ENCODE data around the gene TTC9. TPM values are rescaled to one million over a fixed set of nuclear protein-coding genes. Genes with fewer than 3 reads are reported as not detected.
A peak's percentile ranks its signal among the peaks of the same experiment; 100 is the strongest.

Gene TTC9
- total RNA-seq, 1 donor from 2014 or later = 8.6 TPM

- TF ChIP-seq CTCF (IDR thresholded peaks at IDR 0.05; ENCODE audit: partially characterized antibody, unreplicated experiment) = no peak
Observed at GRCh38 chr14:70709726-70710382, 68.1 kb downstream of the TTC9 start.

GRCh38 chr14:70711451-70711850, 69.7 kb downstream of the TTC9 start:
- peaks cover 4% of the 10 kb centered on the region for H3K27me3 Mint-ChIP-seq (ENCODE audit: unreplicated experiment)
- no peak overlapping the region for H3K4me3 Mint-ChIP-seq (ENCODE audit: unreplicated experiment)
- H3K27ac Mint-ChIP-seq (ENCODE audit: unreplicated experiment) = no peak overlapping the region
- no peak for DNase-seq
- TF ChIP-seq CTCF (IDR thresholded peaks at IDR 0.05; ENCODE audit: partially characterized antibody, unreplicated experiment) = no peak
- no peaks in the 10 kb centered on the region for H3K9me3 Mint-ChIP-seq (ENCODE audit: unreplicated experiment)
- no peaks in the 10 kb centered on the region for H3K36me3 Mint-ChIP-seq (ENCODE audit: unreplicated experiment)
- H3K4me1 Mint-ChIP-seq (ENCODE audit: low read depth, unreplicated experiment) = no peaks in the 10 kb centered on the region

More at GRCh38 chr14:70709726-70710382, 68.1 kb downstream of the TTC9 start:
- H3K36me3 Mint-ChIP-seq (ENCODE audit: unreplicated experiment) = peaks cover 4% of the 10 kb centered on the region
- H3K4me1 Mint-ChIP-seq (ENCODE audit: low read depth, unreplicated experiment) = no peaks in the 10 kb centered on the region
- no peak for DNase-seq
- H3K4me3 Mint-ChIP-seq (ENCODE audit: unreplicated experiment) = no peak overlapping the region
- no peak overlapping the region for H3K27ac Mint-ChIP-seq (ENCODE audit: unreplicated experiment)
- H3K9me3 Mint-ChIP-seq (ENCODE audit: unreplicated experiment) = no peaks in the 10 kb centered on the region
- peaks cover 4% of the 10 kb centered on the region for H3K27me3 Mint-ChIP-seq (ENCODE audit: unreplicated experiment)

GRCh38 chr14:70713096-70713495, 71.4 kb downstream of the TTC9 start:
- Mint-ChIP-seq H3K27ac (ENCODE audit: unreplicated experiment) (no peak overlapping the region), H3K27me3 (ENCODE audit: unreplicated experiment) (peaks cover 4% of the 10 kb centered on the region), H3K36me3 (ENCODE audit: unreplicated experiment) (no peaks in the 10 kb centered on the region), H3K4me3 (ENCODE audit: unreplicated experiment) (no peak overlapping the region), H3K9me3 (ENCODE audit: unreplicated experiment) (peaks cover under 1% of the 10 kb centered on the region), H3K4me1 (ENCODE audit: low read depth, unreplicated experiment) (peaks cover 7% of the 10 kb centered on the region)
- TF ChIP-seq CTCF (IDR thresholded peaks at IDR 0.05; ENCODE audit: partially characterized antibody, unreplicated experiment) = no peak
- DNase-seq = no peak

GRCh38 chr14:70713511-70713916, 71.8 kb downstream of the TTC9 start:
- Mint-ChIP-seq H3K4me3 (ENCODE audit: unreplicated experiment) (no peak overlapping the region), H3K9me3 (ENCODE audit: unreplicated experiment) (peaks cover 2% of the 10 kb centered on the region), H3K27me3 (ENCODE audit: unreplicated experiment) (peaks cover 4% of the 10 kb centered on the region), H3K27ac (ENCODE audit: unreplicated experiment) (no peak overlapping the region), H3K36me3 (ENCODE audit: unreplicated experiment) (no peaks in the 10 kb centered on the region), H3K4me1 (ENCODE audit: low read depth, unreplicated experiment) (peaks cover 7% of the 10 kb centered on the region)
- no peak for TF ChIP-seq CTCF (IDR thresholded peaks at IDR 0.05; ENCODE audit: partially characterized antibody, unreplicated experiment)
- no peak for DNase-seq

GRCh38 chr14:70714055-70714550, 72.4 kb downstream of the TTC9 start:
- Mint-ChIP-seq H3K27me3 (ENCODE audit: unreplicated experiment) (peaks cover 4% of the 10 kb centered on the region), H3K27ac (ENCODE audit: unreplicated experiment) (no peak overlapping the region), H3K4me3 (ENCODE audit: unreplicated experiment) (no peak overlapping the region), H3K36me3 (ENCODE audit: unreplicated experiment) (no peaks in the 10 kb centered on the region), H3K4me1 (ENCODE audit: low read depth, unreplicated experiment) (peaks cover 7% of the 10 kb centered on the region), H3K9me3 (ENCODE audit: unreplicated experiment) (peaks cover 2% of the 10 kb centered on the region)
- no peak for DNase-seq
- TF ChIP-seq CTCF (IDR thresholded peaks at IDR 0.05; ENCODE audit: partially characterized antibody, unreplicated experiment) = peak; percentile 80
